HG02571 (cell line): ENCODE results near the gene SMIM5.

Source experiments
- ATAC-seq: cut with Tn5 transposase; IDR thresholded peaks from one replicate; pipeline ENCODE4 v1.9.1; 2021; ENCODE audit warnings: mild to moderate bottlenecking, moderate library complexity; ENCODE audit not compliant: unreplicated experiment

Gene SMIM5

GRCh38 chr17:75639327-75639726 lies 6.1 kb downstream of the SMIM5 start:
- no peak for ATAC-seq

GRCh38 chr17:75639771-75640555 lies 6.7 kb downstream of the SMIM5 start:
- ATAC-seq, result no peak

DNA sequence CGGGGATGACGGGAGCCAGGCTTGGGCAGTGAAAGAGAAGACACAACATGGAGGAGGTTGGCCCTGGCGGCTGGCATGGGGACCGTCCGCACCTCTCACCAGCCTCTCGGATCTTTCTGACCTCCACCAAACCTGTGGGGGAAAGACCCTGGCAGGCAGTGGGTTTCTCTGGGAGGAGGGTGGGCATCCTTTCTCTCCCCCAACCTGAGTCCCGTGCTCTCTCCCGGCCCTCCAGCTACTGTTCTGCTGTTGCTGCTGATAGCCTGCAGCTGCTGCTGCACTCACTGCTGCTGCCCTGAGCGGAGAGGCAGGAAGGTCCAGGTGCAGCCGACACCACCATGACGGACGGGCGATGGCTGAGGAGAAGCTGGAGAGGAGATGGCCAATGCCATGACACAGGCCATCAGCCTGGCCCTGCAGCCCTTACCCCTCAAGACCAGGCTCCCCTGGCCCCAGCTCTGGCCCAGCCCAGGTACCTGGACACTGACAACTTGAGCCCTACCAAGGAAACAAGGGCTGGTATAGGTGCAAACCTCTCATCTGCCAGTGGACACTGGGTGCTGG lies 7.4 kb downstream of the SMIM5 start:
- no peak for ATAC-seq

GRCh38 chr17:75641343-75641742 lies 8.1 kb downstream of the SMIM5 start:
- ATAC-seq, result no peak

GRCh38 chr17:75642182-75642783 lies 9.0 kb downstream of the SMIM5 start:
- ATAC-seq, result no peak

GRCh38 chr17:75642784-75643642 lies 9.8 kb downstream of the SMIM5 start:
- ATAC-seq, result no peak

DNA sequence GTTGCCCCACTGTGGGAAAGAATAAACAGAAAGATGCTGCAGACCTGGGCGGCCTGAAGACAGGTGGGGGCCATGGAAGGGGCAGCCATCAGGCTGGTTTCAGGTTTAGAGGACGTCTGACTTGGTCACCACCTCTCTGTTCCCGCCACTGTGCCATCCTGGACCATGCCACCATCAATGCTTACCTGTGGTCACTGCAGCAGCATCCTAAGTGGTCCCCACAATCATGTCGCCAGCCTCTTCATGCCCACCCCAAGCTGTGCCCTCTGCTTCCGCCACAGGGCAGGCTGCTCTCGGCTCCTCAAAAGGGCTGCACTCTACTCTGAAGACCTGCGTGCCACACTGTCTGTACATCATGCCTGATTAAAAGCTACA lies 10.4 kb downstream of the SMIM5 start:
- ATAC-seq, result no peak

GRCh38 chr17:75645501-75645888 lies 12.3 kb downstream of the SMIM5 start:
- no peak for ATAC-seq

- no peak for ATAC-seq
These were observed 12.8 kb downstream of the SMIM5 start for GRCh38 chr17:75645889-75646637.

GRCh38 chr17:75646638-75646992 lies 13.4 kb downstream of the SMIM5 start:
- ATAC-seq, result no peak

GRCh38 chr17:75647061-75647460 lies 13.8 kb downstream of the SMIM5 start:
- no peak for ATAC-seq

GRCh38 chr17:75647921-75648320 lies 14.7 kb downstream of the SMIM5 start:
- ATAC-seq, result no peak

- ATAC-seq, result no peak
These were observed 16.5 kb downstream of the SMIM5 start for GRCh38 chr17:75649687-75650086.

GRCh38 chr17:75650874-75651273 lies 17.6 kb downstream of the SMIM5 start:
- no peak for ATAC-seq

DNA sequence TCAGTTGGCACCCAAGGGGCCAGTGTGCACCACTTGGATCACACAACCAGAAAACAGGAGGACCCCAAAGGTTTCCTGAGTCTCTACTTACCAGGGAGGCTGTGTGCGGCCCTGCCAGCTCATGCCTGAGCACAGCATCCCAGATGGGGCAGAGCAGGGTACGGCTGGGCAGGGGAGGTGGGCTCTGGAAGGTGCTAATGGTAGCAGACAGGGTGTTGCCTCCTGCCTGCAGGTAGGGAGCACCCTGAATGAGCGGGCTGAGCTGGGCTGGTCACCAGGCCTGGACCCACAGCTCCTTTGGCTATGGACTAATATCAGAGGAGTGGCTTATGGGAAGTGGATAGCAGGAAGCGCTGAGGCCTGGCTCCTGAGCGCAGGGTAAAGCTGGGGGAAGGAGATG lies 19.1 kb downstream of the SMIM5 start:
- no peak for ATAC-seq

DNA sequence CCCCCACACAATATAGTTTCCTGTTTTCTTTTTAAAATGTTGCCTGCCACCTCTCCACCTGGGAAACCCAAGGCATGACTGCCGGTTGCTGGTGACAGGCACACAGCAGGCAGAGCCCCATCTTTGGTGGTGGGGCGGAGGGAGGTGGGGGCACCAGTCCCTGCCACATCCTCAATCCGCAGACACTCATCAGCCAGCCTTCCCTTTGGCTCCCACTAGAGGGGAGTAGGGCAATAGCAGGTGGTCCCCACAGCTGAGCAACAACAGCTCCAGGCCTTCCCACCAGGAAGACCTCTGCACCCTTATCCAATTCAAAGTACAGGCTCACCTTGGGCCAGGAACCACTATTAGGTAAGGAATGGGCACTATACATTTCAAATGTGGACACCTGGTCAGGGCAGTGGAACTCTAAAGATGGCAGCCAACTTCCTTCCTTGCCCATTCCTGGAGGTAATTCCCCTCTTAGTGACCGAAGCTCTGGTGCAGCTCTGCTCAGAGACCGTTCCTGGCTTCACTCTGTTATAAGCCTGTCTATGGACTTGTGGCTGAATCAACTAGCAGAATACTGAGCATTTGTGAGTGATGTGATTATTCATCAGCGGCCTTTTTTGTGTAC lies 19.8 kb downstream of the SMIM5 start:
- no peak for ATAC-seq

DNA sequence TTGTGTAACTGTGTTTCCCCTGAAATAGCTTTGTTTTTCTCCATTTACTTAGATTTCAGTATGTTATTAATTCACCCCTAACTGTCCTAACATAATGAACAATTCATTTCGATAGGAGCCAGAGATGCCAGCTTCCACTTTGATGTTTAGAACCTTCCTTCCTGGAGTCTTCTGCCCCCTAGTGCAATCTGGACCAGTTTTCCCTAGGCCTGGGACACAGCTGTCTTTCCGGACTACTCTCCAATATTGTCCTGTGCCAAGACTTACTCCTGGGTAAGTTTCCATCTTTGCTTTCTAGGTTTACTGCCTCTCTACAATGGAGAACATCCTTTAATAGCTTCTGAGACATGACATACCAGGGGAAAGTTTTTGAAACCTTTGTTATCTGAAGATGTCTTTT lies 20.9 kb downstream of the SMIM5 start:
- ATAC-seq, result no peak

- ATAC-seq, result no peak
These were observed 25.0 kb downstream of the SMIM5 start for GRCh38 chr17:75658237-75658636.

- no peak for ATAC-seq
These were observed 28.3 kb downstream of the SMIM5 start for GRCh38 chr17:75661531-75661930.

- ATAC-seq, result no peak
These were observed 29.3 kb downstream of the SMIM5 start for GRCh38 chr17:75662511-75662910.
